ENCODE measurements around the gene TMCO4.

GRCh38 chr1:19811206-19811851 lies 11.6 kb upstream of the TMCO4 start:
- TF ChIP-seq BACH2 (CRISPR knock-in tag; IDR thresholded peaks at IDR 0.05; ENCODE audit: borderline replicate concordance) (no peak), ZFP3 (CRISPR knock-in tag; IDR thresholded peaks at IDR 0.05) (no peak)
